ENCODE results near the gene ZNF543. TPM values are rescaled to one million over a fixed set of nuclear protein-coding genes. Genes with fewer than 3 reads are reported as not detected.

Gene ZNF543
- total and polyA plus RNA-seq, 2 of the 13 experiments (the other 11 are each of a cell fraction or from before 2014, with no cell fraction given) = 2.1 to 8.9 TPM

- ChIA-PET CTCF (ENCODE audit: low intra/inter-chr PET ratio, low total read pairs) (no interaction called here), POLR2A (no interaction called here)
- WGBS (ENCODE audit: low lambda C conversion rate) = 99% methylated on average over 5 of the region's 5 CpGs
- H3K9me3 ChIP-seq (ENCODE audit: low read length) = no peaks in the 10 kb centered on the region
- BruUV-seq (replicated peaks) = no TSS peak
- no peak for DNase-seq (ENCODE audit: low spot score)
- no peaks in the 10 kb centered on the region for H4K20me1 ChIP-seq (ENCODE audit: insufficient read depth, low read length)
- no peak for ATAC-seq
- peaks cover 9 to 62% of the 10 kb centered on the region in 2 experiments for H3K36me3 ChIP-seq (replicated peaks in 1 of 2; ENCODE audit: control insufficient read depth in 1 of 2, insufficient read depth in 2 of 2, low read length in 2 of 2)
- H3K27ac ChIP-seq (ENCODE audit: extremely low read length, insufficient read depth, low read length) = no peak overlapping the region
- H3K9ac ChIP-seq (ENCODE audit: insufficient read depth, low read depth, low read length) = no peak overlapping the region
- H3K27me3 ChIP-seq (ENCODE audit: control insufficient read depth in 1 of 2, insufficient read depth in 2 of 2, low read length in 2 of 2) = no peaks in the 10 kb centered on the region
- no peak overlapping the region for H3K4me2 ChIP-seq (ENCODE audit: low read depth, low read length)
- TF ChIP-seq SOX13 (IDR thresholded peaks at IDR 0.05) (no peak), SOX13 (CRISPR knock-in tag; conservative IDR thresholded peaks at IDR 0.05 in 1 of 2, IDR thresholded peaks at IDR 0.05 in 1 of 2) (no peak)
- peaks cover 18% of the 10 kb centered on the region for H3K4me1 ChIP-seq (ENCODE audit: insufficient read depth, low read length)
- H2AFZ ChIP-seq (ENCODE audit: low read length) = no peak overlapping the region
- in situ Hi-C loops (cut with HindIII; ENCODE audit: extremely low pct_ligation_motif_present, low pct_unique_long_range_greater_than_20kb) (no loop called here), intact Hi-C loops (cut with micrococcal nuclease; ENCODE audit: unreplicated experiment) (no loop called here)
- no peak overlapping the region for H3K4me3 ChIP-seq (replicated peaks in 1 of 3; ENCODE audit: insufficient read depth in 1 of 3, low read depth in 2 of 3, low read length in 3 of 3)
- peaks cover 13% of the 10 kb centered on the region for H3K79me2 ChIP-seq (ENCODE audit: insufficient read depth, low read length)
- FAIRE-seq = no peak
Measured at GRCh38 chr19:57357406-57357805, 37.1 kb downstream of the ZNF543 start.

DNA sequence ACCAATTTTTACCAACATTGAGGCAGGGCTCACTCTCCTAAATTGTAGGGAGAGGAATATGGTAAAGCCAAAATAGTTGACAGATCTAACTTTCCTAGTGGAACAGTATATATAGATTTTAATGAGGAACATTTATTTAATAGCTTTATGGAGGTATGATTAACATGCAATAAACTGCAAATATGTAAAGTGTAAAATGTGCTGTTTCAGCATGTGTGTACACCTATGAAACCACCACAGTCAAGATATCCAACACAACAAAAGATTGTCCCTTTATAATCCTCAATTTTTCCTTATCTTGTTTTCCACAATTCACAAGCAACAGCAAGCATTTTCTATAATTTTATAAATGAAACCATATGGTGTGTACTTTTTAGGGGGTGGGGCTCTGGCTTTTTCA is 39.0 kb downstream of the ZNF543 start:
- in situ Hi-C loops (cut with HindIII; ENCODE audit: extremely low pct_ligation_motif_present, low pct_unique_long_range_greater_than_20kb) (no loop called here), intact Hi-C loops (cut with micrococcal nuclease; ENCODE audit: unreplicated experiment) (no loop called here)
- ATAC-seq = no peak
- no peak overlapping the region for H3K4me3 ChIP-seq (replicated peaks in 1 of 3; ENCODE audit: insufficient read depth in 1 of 3, low read depth in 2 of 3, low read length in 3 of 3)
- no peak for DNase-seq (ENCODE audit: low spot score)
- no peaks in the 10 kb centered on the region for H3K27me3 ChIP-seq (ENCODE audit: control insufficient read depth in 1 of 2, insufficient read depth in 2 of 2, low read length in 2 of 2)
- H3K4me1 ChIP-seq (ENCODE audit: insufficient read depth, low read length) = peaks cover 7% of the 10 kb centered on the region; the same call in 1 of the 2 replicates
- TF ChIP-seq ETV5 (CRISPR knock-in tag; IDR thresholded peaks at IDR 0.05; ENCODE audit: borderline replicate concordance) = no peak
- no peak for TF ChIP-seq ARID3A (IDR thresholded peaks at IDR 0.05; ENCODE audit: low read depth, low read length)
- peak; percentile 18 to 54; a peak in 2 of 4 replicates for TF ChIP-seq MAFK (conservative IDR thresholded peaks at IDR 0.05 in 1 of 2, IDR thresholded peaks at IDR 0.05 in 1 of 2; ENCODE audit: low read length in 2 of 2)
- no TSS peak for BruUV-seq (replicated peaks)
- H3K4me2 ChIP-seq (ENCODE audit: low read depth, low read length) = no peak overlapping the region
- H3K9ac ChIP-seq (ENCODE audit: insufficient read depth, low read depth, low read length) = no peak overlapping the region
- no peaks in the 10 kb centered on the region for H4K20me1 ChIP-seq (ENCODE audit: insufficient read depth, low read length)
- no peak overlapping the region for H3K27ac ChIP-seq (ENCODE audit: extremely low read length, insufficient read depth, low read length)
- H3K36me3 ChIP-seq (replicated peaks in 1 of 2; ENCODE audit: control insufficient read depth in 1 of 2, insufficient read depth in 2 of 2, low read length in 2 of 2) = peaks cover 9 to 47% of the 10 kb centered on the region in 2 experiments
- POLR2A ChIA-PET = no interaction called here
- no peak overlapping the region for H2AFZ ChIP-seq (ENCODE audit: low read length)
- CTCF ChIA-PET (ENCODE audit: low intra/inter-chr PET ratio, low total read pairs) = no interaction called here
- FAIRE-seq = no peak
- H3K79me2 ChIP-seq (ENCODE audit: insufficient read depth, low read length) = peaks cover 7% of the 10 kb centered on the region
- no peaks in the 10 kb centered on the region for H3K9me3 ChIP-seq (ENCODE audit: low read length)
